Transverse colon (tissue), 4 donors: ENCODE data around the gene PSMD11.

Experiments
- CTCF ChIP-seq, 5 experiments: fragments of 200-600 bp in 3 of 5; fragments of 450-650 bp in 2 of 5; sonication (generic) in 3 of 5; IDR thresholded peaks; 1 replicate in 2 of 5; 2 replicates in 3 of 5; pipeline ENCODE4 v1.5.1; 2016 to 2017; ENCODE audit warnings: antibody characterized with exemption in 5 of 5, inconsistent platforms in 3 of 5, mild to moderate bottlenecking in 2 of 5, moderate library complexity in 1 of 5
- POLR2AphosphoS5 ChIP-seq, 3 donors: sonication (generic); formaldehyde crosslinking; IDR thresholded peaks; one replicate each; pipeline ENCODE4 v1.6.1; 2016; ENCODE audit warnings: antibody characterized with exemption in 3 of 3

- TF ChIP-seq CTCF (IDR thresholded peaks at IDR 0.05) (no peak), POLR2AphosphoS5 (IDR thresholded peaks at IDR 0.05) (no peak)
These were observed 54.1 kb downstream of the PSMD11 start for GRCh38 chr17:32498391-32498790.
